AG09319 (cell line): ENCODE results near the gene TTLL1.
"Not testable (repeated sequence)": the region's sequence is repeated elsewhere in the genome, so short reads cannot be mapped to it uniquely, and the experiment has no call there.

ENCODE experiments used
- DNase-seq: peaks from one replicate; pipeline ENCODE4 v3.0.0-alpha.2; 2010; ENCODE audit warnings: low read depth; ENCODE audit errors: extremely low read depth
- TF ChIP-seq, protein P1 (sequence below): IDR thresholded peaks from 2 replicates; pipeline ENCODE4 v1.5.1; 2011; ENCODE audit warnings: low read depth, mild to moderate bottlenecking, inconsistent platforms, low read length, moderate library complexity

The TTLL1 gene

DNA sequence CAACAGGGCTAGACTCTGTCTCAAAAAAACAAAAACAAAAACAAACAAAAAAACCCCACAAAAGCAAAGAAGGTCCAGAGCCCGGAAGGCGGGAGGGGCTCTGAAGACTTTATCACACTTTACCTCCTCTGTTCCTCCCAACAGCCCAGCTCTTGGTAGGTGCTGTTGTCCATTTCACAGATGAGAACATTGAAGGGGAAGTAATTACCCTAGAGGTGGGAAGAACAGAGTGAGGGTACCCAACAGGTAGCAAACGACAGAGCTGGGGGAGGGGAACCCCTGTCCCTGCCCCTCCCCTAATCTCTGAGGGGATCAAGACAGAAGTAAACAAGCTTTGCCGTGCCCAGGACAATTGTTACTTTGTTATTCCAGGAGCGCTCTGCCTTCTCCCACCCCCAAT, 20.3 kb upstream of the TTLL1 start:
- DNase-seq = no peak
- TF ChIP-seq, protein P1, sequence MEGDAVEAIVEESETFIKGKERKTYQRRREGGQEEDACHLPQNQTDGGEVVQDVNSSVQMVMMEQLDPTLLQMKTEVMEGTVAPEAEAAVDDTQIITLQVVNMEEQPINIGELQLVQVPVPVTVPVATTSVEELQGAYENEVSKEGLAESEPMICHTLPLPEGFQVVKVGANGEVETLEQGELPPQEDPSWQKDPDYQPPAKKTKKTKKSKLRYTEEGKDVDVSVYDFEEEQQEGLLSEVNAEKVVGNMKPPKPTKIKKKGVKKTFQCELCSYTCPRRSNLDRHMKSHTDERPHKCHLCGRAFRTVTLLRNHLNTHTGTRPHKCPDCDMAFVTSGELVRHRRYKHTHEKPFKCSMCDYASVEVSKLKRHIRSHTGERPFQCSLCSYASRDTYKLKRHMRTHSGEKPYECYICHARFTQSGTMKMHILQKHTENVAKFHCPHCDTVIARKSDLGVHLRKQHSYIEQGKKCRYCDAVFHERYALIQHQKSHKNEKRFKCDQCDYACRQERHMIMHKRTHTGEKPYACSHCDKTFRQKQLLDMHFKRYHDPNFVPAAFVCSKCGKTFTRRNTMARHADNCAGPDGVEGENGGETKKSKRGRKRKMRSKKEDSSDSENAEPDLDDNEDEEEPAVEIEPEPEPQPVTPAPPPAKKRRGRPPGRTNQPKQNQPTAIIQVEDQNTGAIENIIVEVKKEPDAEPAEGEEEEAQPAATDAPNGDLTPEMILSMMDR = no peak

DNA sequence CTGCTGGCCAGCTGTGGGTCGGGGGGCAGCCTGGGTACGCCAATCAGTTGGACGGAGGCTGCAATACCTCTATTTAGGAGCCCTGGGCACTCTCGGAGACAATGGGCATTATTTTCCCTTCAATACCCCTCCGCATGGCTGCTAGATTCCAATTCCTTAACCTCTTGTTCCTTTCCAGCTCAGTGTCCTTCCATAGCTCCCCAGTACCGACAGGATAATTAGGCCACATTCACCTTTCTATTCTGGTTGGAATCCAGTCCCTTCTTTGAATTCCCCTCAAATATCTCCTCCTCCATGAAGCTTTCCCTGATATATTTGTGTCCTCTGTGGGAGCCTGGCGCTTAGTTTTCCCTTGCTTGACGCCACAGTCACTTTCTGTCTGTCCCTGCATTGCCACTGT, 17.1 kb upstream of the TTLL1 start:
- TF ChIP-seq, protein P1 = no peak
- DNase-seq = no peak

DNA sequence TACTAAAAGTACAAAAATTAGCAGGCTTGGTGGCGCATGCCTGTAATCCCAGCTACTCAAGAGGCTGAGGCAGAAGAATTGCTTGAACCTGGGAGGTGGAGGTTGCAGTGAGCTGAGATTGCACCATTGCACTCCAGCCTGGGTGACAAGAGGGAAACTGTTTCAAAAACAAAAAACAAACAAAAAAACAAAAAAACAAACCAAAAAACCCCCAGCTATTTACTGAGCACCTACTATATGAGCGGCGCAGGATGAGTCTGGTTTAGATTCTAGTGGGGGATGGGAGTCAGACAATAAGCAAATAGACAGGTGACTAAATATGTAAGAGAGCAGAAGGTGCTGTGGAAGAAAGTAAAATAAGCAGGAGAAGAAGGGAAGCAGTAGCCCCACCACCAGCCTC, 15.8 kb upstream of the TTLL1 start:
- DNase-seq = not testable (repeated sequence)

DNA sequence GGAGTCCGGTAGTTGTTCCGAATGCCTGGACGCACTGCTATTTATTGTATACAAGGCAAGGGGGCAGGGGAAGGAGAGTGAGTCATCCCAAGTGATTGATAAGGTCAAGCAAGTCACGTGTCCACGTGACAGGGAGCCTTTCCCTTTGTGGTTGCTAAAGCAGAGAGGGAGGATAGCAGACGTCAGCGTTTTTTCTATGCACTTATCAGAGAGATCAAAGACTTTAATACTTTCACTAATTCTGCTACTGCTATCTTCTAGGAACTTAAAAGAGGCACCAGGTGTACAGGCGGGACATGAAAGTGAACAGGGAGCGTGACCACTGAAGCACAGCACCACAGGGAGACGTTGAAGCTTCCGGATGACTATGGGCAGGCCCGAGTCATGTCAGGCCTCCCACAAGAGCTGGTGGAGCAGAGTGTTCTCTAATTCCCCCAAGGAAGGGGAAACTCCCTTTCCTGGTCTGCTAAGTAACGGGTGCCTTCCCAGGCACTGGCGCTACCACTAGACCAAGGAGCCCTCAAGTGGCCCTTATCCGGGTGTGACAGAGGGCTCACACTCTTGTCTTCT, 14.9 kb upstream of the TTLL1 start:
- not testable (repeated sequence) for DNase-seq

DNA sequence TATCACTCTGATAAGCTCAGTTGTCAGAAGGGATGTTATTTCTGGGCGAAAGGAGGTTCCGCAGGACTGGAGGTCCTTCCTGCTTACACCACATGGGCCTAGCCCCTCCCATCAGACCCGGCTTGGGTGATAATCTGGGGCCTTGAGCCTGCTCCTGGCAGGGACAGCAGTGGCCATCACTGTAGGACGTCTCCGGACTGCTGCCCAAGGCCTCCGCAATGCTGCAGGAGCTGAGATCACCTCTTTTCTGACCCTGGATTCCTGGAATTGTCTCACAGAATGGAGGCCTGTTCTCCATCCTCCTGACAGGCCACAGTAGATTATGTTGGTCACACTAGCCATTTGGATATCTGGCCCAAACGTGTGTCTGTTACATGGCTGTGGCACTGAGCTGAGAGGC, 12.1 kb upstream of the TTLL1 start:
- TF ChIP-seq, protein P1 = no peak
- no peak for DNase-seq

DNA sequence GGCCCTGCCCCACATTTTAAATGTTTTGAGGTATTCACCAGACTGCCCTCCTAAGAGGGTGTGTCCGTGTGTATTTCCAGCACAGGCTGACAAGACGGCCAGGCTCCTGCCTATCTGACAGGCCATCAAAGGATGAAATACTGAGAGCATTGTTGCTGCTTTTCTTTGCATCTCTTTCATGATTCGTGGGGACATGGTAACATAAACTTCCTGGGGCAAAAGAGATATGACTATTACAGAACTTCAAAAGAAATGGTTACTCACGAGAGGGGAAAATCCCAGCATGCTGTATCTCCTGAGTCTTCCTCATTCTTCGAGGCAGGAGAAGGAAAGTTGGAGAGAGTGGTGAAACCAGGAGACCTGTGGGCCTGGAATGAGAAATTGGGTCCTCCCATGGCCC, 11.0 kb upstream of the TTLL1 start:
- DNase-seq = no peak
- TF ChIP-seq, protein P1 = no peak

DNA sequence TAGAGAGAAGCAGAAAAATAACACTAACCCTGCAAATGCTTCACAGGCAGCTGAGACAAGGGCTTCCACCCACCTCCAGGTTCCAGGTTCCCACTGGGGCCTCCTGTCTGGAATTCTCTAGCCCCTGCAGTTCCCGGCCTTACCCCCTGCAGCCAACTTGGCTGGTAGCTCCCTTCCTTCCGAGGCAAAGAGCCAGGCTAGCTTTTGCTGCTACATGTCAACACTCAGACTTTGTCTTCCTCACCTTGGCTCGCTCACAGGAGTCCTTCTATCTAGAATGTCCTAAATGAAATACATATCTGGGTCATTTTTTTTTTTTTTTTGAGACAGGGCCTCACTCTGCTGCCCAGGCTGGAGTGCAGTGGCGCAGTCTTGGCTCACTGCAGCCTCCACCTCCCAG, 9.9 kb upstream of the TTLL1 start:
- TF ChIP-seq, protein P1 = no peak

DNA sequence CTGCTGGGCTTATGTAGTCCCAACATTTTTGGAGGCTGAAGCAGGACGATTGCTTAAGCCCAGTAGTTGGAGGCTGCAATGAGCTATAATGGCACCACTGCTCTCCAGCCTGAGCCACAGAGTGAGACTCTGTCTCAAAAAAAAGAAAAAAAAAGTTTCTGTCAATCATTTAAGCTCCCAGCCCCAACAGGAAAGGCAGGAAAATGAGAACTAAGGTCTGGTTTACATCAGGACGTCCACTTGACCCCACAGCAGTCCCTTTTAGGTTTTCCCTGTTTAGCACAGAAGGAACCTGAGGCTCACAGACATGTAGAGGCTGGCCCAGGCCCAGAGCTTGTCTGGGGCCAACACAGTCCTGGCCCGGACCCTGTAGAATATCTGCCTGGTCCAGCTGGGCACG, 9.2 kb upstream of the TTLL1 start:
- DNase-seq = no peak
- TF ChIP-seq, protein P1 = no peak

More for the DNA sequence above, 9.9 kb upstream of the TTLL1 start:
- no peak for DNase-seq
